B cell (primary cell): Measurements from ENCODE around the gene UNC5B. TPM values are rescaled to one million over a fixed set of nuclear protein-coding genes. Genes with fewer than 3 reads are reported as not detected.

Source experiments
- ATAC-seq: fragments of 200-7000 bp; cut with Tn5 transposase; one replicate; pipeline ENCODE4 v1.10.0; 2021; ENCODE audit warnings: low read depth, mild to moderate bottlenecking, moderate number of reproducible peaks, moderate library complexity
- CTCF ChIA-PET: fragments of 350-600 bp; sonication (Branson Sonifier 250); formaldehyde crosslinking; loops from one replicate; lab custom pipeline; 2021; ENCODE audit warnings: antibody characterized with exemption, inconsistent platforms; lab: Charles Lee
- POLR2A ChIA-PET: fragments of 350-600 bp; sonication (Branson Sonifier 250); formaldehyde crosslinking; loops from one replicate; lab custom pipeline; 2021; ENCODE audit warnings: antibody characterized with exemption; lab: Charles Lee
- DNase-seq: peaks from one replicate; pipeline ENCODE4 v3.0.0; 2013
- H2AFZ ChIP-seq: 2 replicates; pipeline ENCODE4 v1.6.1; 2012; ENCODE audit warnings: mild to moderate bottlenecking, low read depth, low read length; ENCODE audit not compliant: insufficient read depth, poor library complexity, severe bottlenecking
- H3K27ac ChIP-seq, 2 donors: 1 replicate in 1 of 2; 2 replicates in 1 of 2; pipeline ENCODE4 v1.5.1; 2012 to 2013; ENCODE audit warnings: low read length in 2 of 2, mild to moderate bottlenecking in 2 of 2, moderate library complexity in 1 of 2
- H3K27me3 ChIP-seq, 4 experiments: fragments of 200-600 bp in 1 of 4; sonication (generic) in 1 of 4; replicated peaks in 1 of 4; 1 replicate in 2 of 4; 2 replicates in 2 of 4; pipeline versions ENCODE4 v1.6.1 to v1.7.0; 2013 to 2016; ENCODE audit warnings: low read length in 3 of 4, mild to moderate bottlenecking in 2 of 4, mixed read lengths in 1 of 4, moderate library complexity in 1 of 4; ENCODE audit not compliant: insufficient read depth in 4 of 4, control insufficient read depth in 3 of 4; ENCODE audit errors: control extremely low read depth in 1 of 4
- H3K36me3 ChIP-seq, 2 experiments: replicated peaks in 1 of 2; 1 replicate in 1 of 2; 2 replicates in 1 of 2; pipeline versions ENCODE4 v1.6.1 to v1.7.1; 2013; ENCODE audit warnings: low read length in 1 of 2; ENCODE audit not compliant: insufficient read depth in 2 of 2, control insufficient read depth in 1 of 2; ENCODE audit errors: control extremely low read depth in 1 of 2, extremely low read depth in 1 of 2
- H3K4me1 ChIP-seq, 2 donors: fragments of 200-600 bp in 1 of 2; sonication (generic) in 1 of 2; 1 replicate in 1 of 2; 2 replicates in 1 of 2; pipeline versions ENCODE4 v1.5.1 to v1.6.1; 2013 to 2017; ENCODE audit warnings: low read length in 2 of 2; ENCODE audit not compliant: control insufficient read depth in 2 of 2, insufficient read depth in 2 of 2
- H3K4me2 ChIP-seq: replicated peaks from 2 replicates; pipeline ENCODE3; 2012; ENCODE audit warnings: mild to moderate bottlenecking, low read depth, low read length; ENCODE audit not compliant: poor library complexity, severe bottlenecking
- H3K4me3 ChIP-seq, 5 experiments: fragments of 200-600 bp in 1 of 5; sonication (generic) in 1 of 5; 1 replicate in 3 of 5; 2 replicates in 2 of 5; pipeline versions ENCODE4 v1.5.1 to v1.7.0; 2011 to 2016; ENCODE audit warnings: low read length in 4 of 5, mild to moderate bottlenecking in 4 of 5, low read depth in 2 of 5, control low read depth in 1 of 5, moderate library complexity in 1 of 5; ENCODE audit not compliant: insufficient read depth in 1 of 5; ENCODE audit errors: control extremely low read depth in 1 of 5, extremely low read depth in 1 of 5
- H3K79me2 ChIP-seq: fragments of 200-600 bp; sonication (generic); one replicate; pipeline ENCODE4 v1.6.0; 2016; ENCODE audit warnings: low read length; ENCODE audit not compliant: control insufficient read depth, insufficient read depth
- H3K9ac ChIP-seq: fragments of 200-600 bp; sonication (generic); 2 replicates; pipeline ENCODE4 v1.6.1; 2017; ENCODE audit warnings: mild to moderate bottlenecking, low read length, moderate library complexity
- H3K9me3 ChIP-seq, 3 donors: one replicate each; pipeline versions ENCODE4 v1.6.1 to v1.7.1; 2013; ENCODE audit warnings: low read length in 2 of 3; ENCODE audit not compliant: control insufficient read depth in 2 of 3, insufficient read depth in 1 of 3; ENCODE audit errors: control extremely low read depth in 1 of 3
- H4K20me1 ChIP-seq: 2 replicates; pipeline ENCODE4 v1.6.0; 2012; ENCODE audit warnings: mild to moderate bottlenecking, low read length; ENCODE audit not compliant: insufficient read depth, control insufficient read depth, poor library complexity, severe bottlenecking
- H3K27ac Mint-ChIP-seq: one replicate; pipeline ENCODE4 v1.8.0; 2021; ENCODE audit warnings: mixed read lengths
- H3K27me3 Mint-ChIP-seq: one replicate; pipeline ENCODE4 v1.8.0; 2021; ENCODE audit warnings: mixed read lengths
- H3K4me1 Mint-ChIP-seq: one replicate; pipeline ENCODE4 v1.8.0; 2021; ENCODE audit warnings: mixed read lengths
- H3K4me3 Mint-ChIP-seq: one replicate; pipeline ENCODE4 v1.8.0; 2021; ENCODE audit warnings: mixed read lengths
- H3K9me3 Mint-ChIP-seq: one replicate; pipeline ENCODE4 v1.8.0; 2022; ENCODE audit warnings: mixed read lengths; ENCODE audit not compliant: insufficient read depth
- EZH2 ChIP-seq: IDR thresholded peaks from 2 replicates; pipeline ENCODE4 v1.6.1; 2012; ENCODE audit warnings: borderline replicate concordance, low read depth, mild to moderate bottlenecking, moderate library complexity, low read length; ENCODE audit not compliant: insufficient read depth, poor library complexity, severe bottlenecking
- WGBS: methylation state at CpG from one replicate; pipeline ENCODE4 v1.1.5; 2013; ENCODE audit warnings: missing lambda C conversion rate; ENCODE audit not compliant: insufficient coverage; 5-methylcytosine and 5-hydroxymethylcytosine counted together
- intact Hi-C: fragments of 100-400 bp; cut with micrococcal nuclease; formaldehyde crosslinking; loops from one replicate; pipeline ENCODE4 v1.10.0; 2022
- polyA plus RNA-seq: library from polyadenylated mRNA; depleted of rRNA; stranded (reverse); fragments of >200 nt; gene quantifications from 2 replicates; pipeline ENCODE4 v1.2.3, GENCODE V29; 2012
- total RNA-seq, 2 donors: library from RNA; stranded (reverse); fragments of 120-200 nt in 1 of 2; gene quantifications; 1 replicate in 1 of 2; 2 replicates in 1 of 2; pipeline versions ENCODE4 v1.2.3 to v1.2.4, GENCODE V29; 2013 to 2022
- TF ChIP-seq, protein P1 (sequence below): fragments of 200-600 bp; IDR thresholded peaks from one replicate; pipeline ENCODE4 v1.8.0; 2022; ENCODE audit warnings: antibody characterized with exemption, mild to moderate bottlenecking

UNC5B gene
- total and polyA plus RNA-seq, 2 donors (not counting 1 experiment from before 2014, with no cell fraction given) = not detected

DNA sequence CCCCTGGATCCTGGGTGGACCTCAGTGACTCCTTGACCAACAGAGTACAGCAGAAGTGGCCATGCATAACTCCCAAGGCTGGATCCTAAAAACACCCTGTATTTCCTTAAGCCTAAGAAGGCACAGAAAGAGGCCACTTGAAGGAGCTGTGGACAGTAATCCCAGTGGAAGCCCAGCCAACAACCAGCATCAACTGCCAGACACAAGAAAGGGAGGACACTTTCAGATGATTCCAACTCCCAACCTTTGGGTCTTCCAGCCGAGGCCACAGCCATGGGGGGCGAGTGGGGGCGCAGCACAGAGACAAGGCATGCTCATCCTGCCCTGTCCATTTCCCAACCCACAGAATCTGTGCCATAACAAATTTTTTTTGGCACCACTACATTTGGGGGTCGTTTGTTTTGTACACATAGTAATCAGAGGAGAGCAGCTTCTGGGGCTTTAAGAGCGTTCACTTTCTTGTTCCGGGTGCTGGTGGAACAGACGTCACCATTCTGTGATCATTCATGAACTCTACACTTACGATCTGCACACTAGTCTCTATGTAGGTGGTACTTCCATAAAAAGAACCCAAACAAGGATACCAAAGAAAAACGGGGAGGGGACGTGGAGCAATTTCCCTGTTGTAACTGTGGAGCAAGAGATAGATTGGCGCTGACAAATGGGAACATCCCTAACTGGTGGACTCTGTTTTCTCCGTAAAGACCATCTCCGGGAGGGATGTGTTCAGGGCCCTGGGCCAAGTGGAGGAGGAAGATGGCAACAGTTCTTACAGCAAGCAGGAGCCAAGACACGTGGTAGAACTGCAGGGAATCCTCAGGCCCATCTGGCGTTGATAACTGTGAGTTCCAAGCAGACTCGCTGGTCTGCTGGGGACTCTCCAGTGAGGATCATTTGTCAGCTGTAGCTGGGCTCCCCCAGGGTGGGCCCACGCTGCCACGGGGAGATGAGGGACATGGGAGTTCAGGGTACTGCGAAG lies 100.7 kb downstream of the UNC5B start:
- H3K9me3 ChIP-seq = no peaks in the 10 kb centered on the region
- no peaks in the 10 kb centered on the region for H3K36me3 ChIP-seq
- Mint-ChIP-seq H3K4me1 (peaks cover 12% of the 10 kb centered on the region), H3K27me3 (peaks cover 12% of the 10 kb centered on the region), H3K4me3 (no peak overlapping the region), H3K27ac (no peak overlapping the region), H3K9me3 (no peaks in the 10 kb centered on the region)
- no peak overlapping the region for H3K4me3 ChIP-seq
- intact Hi-C loops = no loop called here
- ATAC-seq (no peak), DNase-seq (no peak)
- WGBS = 86% methylated on average over 14 of the region's 19 CpGs
- no peak overlapping the region for H2AFZ ChIP-seq
- no peak overlapping the region for H3K27ac ChIP-seq
- H3K4me1 ChIP-seq = peaks cover 7 to 16% of the 10 kb centered on the region in 2 donors
- CTCF ChIA-PET = interaction anchor here (0.8 to 11.1 kb wide), 21 partner anchors 11 to 745 kb away, joined by 3 to 186 read pairs (median 6); partner anchors contain the start of gene CDH23
- H4K20me1 ChIP-seq = no peaks in the 10 kb centered on the region
- TF ChIP-seq, protein P1, sequence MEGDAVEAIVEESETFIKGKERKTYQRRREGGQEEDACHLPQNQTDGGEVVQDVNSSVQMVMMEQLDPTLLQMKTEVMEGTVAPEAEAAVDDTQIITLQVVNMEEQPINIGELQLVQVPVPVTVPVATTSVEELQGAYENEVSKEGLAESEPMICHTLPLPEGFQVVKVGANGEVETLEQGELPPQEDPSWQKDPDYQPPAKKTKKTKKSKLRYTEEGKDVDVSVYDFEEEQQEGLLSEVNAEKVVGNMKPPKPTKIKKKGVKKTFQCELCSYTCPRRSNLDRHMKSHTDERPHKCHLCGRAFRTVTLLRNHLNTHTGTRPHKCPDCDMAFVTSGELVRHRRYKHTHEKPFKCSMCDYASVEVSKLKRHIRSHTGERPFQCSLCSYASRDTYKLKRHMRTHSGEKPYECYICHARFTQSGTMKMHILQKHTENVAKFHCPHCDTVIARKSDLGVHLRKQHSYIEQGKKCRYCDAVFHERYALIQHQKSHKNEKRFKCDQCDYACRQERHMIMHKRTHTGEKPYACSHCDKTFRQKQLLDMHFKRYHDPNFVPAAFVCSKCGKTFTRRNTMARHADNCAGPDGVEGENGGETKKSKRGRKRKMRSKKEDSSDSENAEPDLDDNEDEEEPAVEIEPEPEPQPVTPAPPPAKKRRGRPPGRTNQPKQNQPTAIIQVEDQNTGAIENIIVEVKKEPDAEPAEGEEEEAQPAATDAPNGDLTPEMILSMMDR = no peak
- no peak for TF ChIP-seq EZH2
- no peaks in the 10 kb centered on the region for H3K79me2 ChIP-seq
- no peak overlapping the region for H3K9ac ChIP-seq
- H3K27me3 ChIP-seq = peaks cover 0 to 4% (median 0%) of the 10 kb centered on the region in 4 experiments
- POLR2A ChIA-PET = no interaction called here
- no peak overlapping the region for H3K4me2 ChIP-seq
